SU-DHL-6 (cell line): ENCODE measurements around the gene FGD5.

Experiments used
- H2AFZ ChIP-seq: fragments of 200-600 bp; sonication (generic); 2 replicates; pipeline ENCODE4 v1.6.1; 2014; ENCODE audit warnings: low read depth, mild to moderate bottlenecking, moderate library complexity, mixed read lengths, antibody characterized with exemption, low read length; ENCODE audit not compliant: severe bottlenecking
- H3F3A ChIP-seq: fragments of 200-600 bp; shearing (Covaris generic); 2 replicates; pipeline ENCODE4 v1.6.0; 2016; ENCODE audit warnings: antibody characterized with exemption, mild to moderate bottlenecking; ENCODE audit not compliant: insufficient read depth
- H3K27ac ChIP-seq: fragments of 200-600 bp; sonication (generic); 2 replicates; pipeline ENCODE4 v1.5.1; 2016; ENCODE audit warnings: low read depth, mild to moderate bottlenecking, low read length, moderate library complexity, mixed read lengths
- H3K27me3 ChIP-seq: fragments of 200-600 bp; sonication (generic), shearing (Covaris generic); 2 replicates; pipeline ENCODE4 v1.6.0; 2014; ENCODE audit warnings: mild to moderate bottlenecking, low read length
- H3K36me3 ChIP-seq: fragments of 200-600 bp; sonication (generic); 2 replicates; pipeline ENCODE4 v1.6.1; 2014; ENCODE audit warnings: mild to moderate bottlenecking, low read length, mixed read lengths
- H3K4me2 ChIP-seq: fragments of 300-600, 200-600 bp; shearing (Covaris generic), sonication (generic); 2 replicates; pipeline ENCODE4 v1.6.0; 2014; ENCODE audit warnings: low read length, low read depth, mild to moderate bottlenecking; ENCODE audit not compliant: poor library complexity, severe bottlenecking
- H3K4me3 ChIP-seq: fragments of 200-600 bp; sonication (generic); 2 replicates; pipeline ENCODE4 v1.5.1; 2014; ENCODE audit warnings: antibody characterized with exemption, low read length, mild to moderate bottlenecking, mixed read lengths; ENCODE audit not compliant: insufficient read depth, poor library complexity, severe bottlenecking
- H3K79me2 ChIP-seq: fragments of 200-600 bp; sonication (generic); 2 replicates; pipeline ENCODE4 v1.6.1; 2014; ENCODE audit warnings: mild to moderate bottlenecking, low read length, moderate library complexity; ENCODE audit not compliant: insufficient read depth
- H3K9ac ChIP-seq: fragments of 200-600 bp; sonication (generic); 2 replicates; pipeline ENCODE4 v1.7.0; 2014; ENCODE audit warnings: mild to moderate bottlenecking, low read length
- H3K9me2 ChIP-seq: fragments of 200-600 bp; sonication (generic); replicated peaks from 2 replicates; pipeline ENCODE4 v1.6.1; 2014; ENCODE audit warnings: low read length; ENCODE audit not compliant: insufficient read depth
- H3K9me3 ChIP-seq: fragments of 200-600 bp; sonication (generic); 2 replicates; pipeline ENCODE4 v1.6.1; 2014; ENCODE audit warnings: low read length, mixed read lengths; ENCODE audit not compliant: insufficient read depth
- H4K20me1 ChIP-seq: fragments of 200-600 bp; sonication (generic); 2 replicates; pipeline ENCODE4 v1.6.1; 2014; ENCODE audit warnings: low read depth, mild to moderate bottlenecking, antibody characterized with exemption, low read length, moderate library complexity, mixed read lengths
- EZH2phosphoT487 ChIP-seq: fragments of 200-600 bp; sonication (generic), shearing (Covaris generic); conservative IDR thresholded peaks from 2 replicates; pipeline ENCODE4 v1.6.1; 2018; ENCODE audit warnings: mild to moderate bottlenecking, antibody characterized with exemption, low read length, moderate library complexity, mixed read lengths
- TF ChIP-seq, protein P1 (sequence below): fragments of 200-600 bp; sonication (generic); IDR thresholded peaks from one replicate; pipeline ENCODE4 v1.5.1; 2017; ENCODE audit warnings: antibody characterized with exemption, mild to moderate bottlenecking, low read length, moderate library complexity; ENCODE audit not compliant: insufficient read depth, poor library complexity, severe bottlenecking

Gene FGD5

DNA sequence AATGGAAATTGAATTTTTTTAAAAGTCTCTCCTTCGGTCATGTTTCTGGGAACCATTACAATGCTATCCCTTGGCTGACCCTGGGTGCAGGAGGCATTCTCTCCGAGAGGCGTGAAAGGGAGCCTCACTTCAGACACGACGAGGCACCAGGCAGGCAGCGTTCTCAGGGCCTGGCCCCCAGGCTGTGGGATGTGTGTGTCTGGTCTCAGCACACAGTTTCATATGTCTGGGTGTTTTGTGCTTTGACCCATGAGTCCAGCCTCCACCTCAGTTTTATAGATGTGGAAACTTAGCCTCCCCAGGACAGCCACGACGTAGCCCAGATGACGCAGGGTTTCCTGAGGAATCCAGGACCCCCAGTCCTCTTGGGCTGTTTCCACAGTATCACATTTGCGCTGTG, 34.0 kb downstream of the FGD5 start:
- Histone ChIP-seq H4K20me1 (no peaks in the 10 kb centered on the region), H3K27ac (no peak overlapping the region), H3K9me2 (no peaks in the 10 kb centered on the region), H3K36me3 (no peaks in the 10 kb centered on the region), H2AFZ (no peak overlapping the region), H3K9me3 (no peaks in the 10 kb centered on the region), H3K9ac (no peak overlapping the region), H3K79me2 (no peaks in the 10 kb centered on the region), H3K4me3 (no peak overlapping the region), H3F3A (no peaks in the 10 kb centered on the region), H3K27me3 (no peaks in the 10 kb centered on the region), H3K4me2 (no peak overlapping the region)
- no peak for TF ChIP-seq EZH2phosphoT487
- TF ChIP-seq, protein P1, sequence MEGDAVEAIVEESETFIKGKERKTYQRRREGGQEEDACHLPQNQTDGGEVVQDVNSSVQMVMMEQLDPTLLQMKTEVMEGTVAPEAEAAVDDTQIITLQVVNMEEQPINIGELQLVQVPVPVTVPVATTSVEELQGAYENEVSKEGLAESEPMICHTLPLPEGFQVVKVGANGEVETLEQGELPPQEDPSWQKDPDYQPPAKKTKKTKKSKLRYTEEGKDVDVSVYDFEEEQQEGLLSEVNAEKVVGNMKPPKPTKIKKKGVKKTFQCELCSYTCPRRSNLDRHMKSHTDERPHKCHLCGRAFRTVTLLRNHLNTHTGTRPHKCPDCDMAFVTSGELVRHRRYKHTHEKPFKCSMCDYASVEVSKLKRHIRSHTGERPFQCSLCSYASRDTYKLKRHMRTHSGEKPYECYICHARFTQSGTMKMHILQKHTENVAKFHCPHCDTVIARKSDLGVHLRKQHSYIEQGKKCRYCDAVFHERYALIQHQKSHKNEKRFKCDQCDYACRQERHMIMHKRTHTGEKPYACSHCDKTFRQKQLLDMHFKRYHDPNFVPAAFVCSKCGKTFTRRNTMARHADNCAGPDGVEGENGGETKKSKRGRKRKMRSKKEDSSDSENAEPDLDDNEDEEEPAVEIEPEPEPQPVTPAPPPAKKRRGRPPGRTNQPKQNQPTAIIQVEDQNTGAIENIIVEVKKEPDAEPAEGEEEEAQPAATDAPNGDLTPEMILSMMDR: no peak

DNA sequence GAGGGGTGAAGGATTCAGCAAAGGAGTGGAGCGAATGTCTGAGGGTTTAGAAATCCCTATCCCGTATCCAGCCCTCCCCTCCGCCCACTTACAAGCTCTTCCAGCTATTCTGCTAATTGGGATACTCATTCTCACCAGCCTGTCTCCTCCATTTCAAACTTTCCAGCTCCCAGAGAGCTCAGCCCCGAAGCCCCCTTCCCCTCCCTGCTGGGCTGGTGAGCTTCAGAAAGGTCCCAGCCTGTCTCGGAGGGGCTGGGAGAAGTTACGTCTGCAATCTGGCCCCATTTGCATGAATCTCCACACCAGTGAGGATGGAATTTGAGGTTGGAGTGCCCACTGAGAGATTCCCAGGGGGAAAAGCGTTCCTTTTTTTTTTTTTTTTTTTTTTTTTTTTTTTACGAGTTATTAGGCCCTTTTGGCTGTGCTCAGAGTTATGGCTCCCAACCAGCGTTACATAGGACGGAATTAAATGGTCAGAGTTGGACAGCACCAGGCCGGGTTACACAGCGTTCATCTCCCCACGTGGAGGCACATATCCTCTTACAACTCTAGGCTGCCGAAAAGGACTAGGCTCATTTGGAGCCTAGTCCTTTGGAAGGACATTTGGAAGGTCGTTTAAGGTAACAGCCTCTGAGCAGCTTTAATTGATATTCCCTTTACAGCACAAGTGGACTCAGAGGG, 34.6 kb downstream of the FGD5 start:
- no peak overlapping the region for H3K4me3 ChIP-seq
- no peaks in the 10 kb centered on the region for H3K9me2 ChIP-seq
- no peak overlapping the region for H3K9ac ChIP-seq
- no peaks in the 10 kb centered on the region for H3F3A ChIP-seq
- H2AFZ ChIP-seq: no peak overlapping the region
- H3K4me2 ChIP-seq: no peak overlapping the region
- H3K27me3 ChIP-seq: no peaks in the 10 kb centered on the region
- no peaks in the 10 kb centered on the region for H3K36me3 ChIP-seq
- TF ChIP-seq, protein P1: no peak
- TF ChIP-seq EZH2phosphoT487: no peak
- no peaks in the 10 kb centered on the region for H3K9me3 ChIP-seq
- H3K27ac ChIP-seq: no peak overlapping the region
- no peaks in the 10 kb centered on the region for H3K79me2 ChIP-seq
- H4K20me1 ChIP-seq: no peaks in the 10 kb centered on the region

DNA sequence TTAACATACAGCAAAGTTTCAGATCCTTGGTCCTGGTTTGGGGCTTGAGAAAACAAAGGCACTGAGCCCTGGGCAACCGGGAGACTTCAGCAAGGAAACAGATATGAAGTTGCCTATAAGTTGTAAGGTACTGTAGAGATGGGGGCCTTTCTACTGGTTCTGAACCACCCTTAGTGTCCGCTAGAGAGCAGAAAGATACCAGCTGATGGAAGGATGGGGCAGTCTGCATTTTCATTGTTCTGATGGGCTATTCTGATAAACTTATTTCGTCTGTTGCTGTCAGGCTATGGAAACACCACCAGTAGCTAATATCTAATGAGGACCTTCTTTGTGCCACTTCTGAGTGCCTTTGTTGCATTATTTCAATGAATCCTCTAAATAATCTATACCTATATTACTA, 38.7 kb downstream of the FGD5 start:
- no peaks in the 10 kb centered on the region for H4K20me1 ChIP-seq
- no peaks in the 10 kb centered on the region for H3K36me3 ChIP-seq
- no peaks in the 10 kb centered on the region for H3K79me2 ChIP-seq
- no peaks in the 10 kb centered on the region for H3F3A ChIP-seq
- no peak overlapping the region for H3K4me2 ChIP-seq
- H2AFZ ChIP-seq: no peak overlapping the region
- no peaks in the 10 kb centered on the region for H3K27me3 ChIP-seq
- no peak overlapping the region for H3K27ac ChIP-seq
- no peaks in the 10 kb centered on the region for H3K9me3 ChIP-seq
- H3K9ac ChIP-seq: no peak overlapping the region
- no peaks in the 10 kb centered on the region for H3K9me2 ChIP-seq
- TF ChIP-seq, protein P1: no peak
- no peak overlapping the region for H3K4me3 ChIP-seq
